ENCODE measurements around the gene HDAC9.

The HDAC9 gene

GRCh38 chr7:18976715-18977471, 481.3 kb downstream of the HDAC9 start:
- no peak overlapping the region for H3K4me3 ChIP-seq (ENCODE audit: low read depth, low read length)
- ChIA-PET POLR2A (no interaction called here), CTCF (no interaction called here)
- no peaks in the 10 kb centered on the region; the same call in 1 of the 2 replicates for H3K4me1 ChIP-seq (ENCODE audit: control insufficient read depth, insufficient read depth, low read length)
- H3K36me3 ChIP-seq (ENCODE audit: control insufficient read depth in 2 of 2, insufficient read depth in 1 of 2, low read length in 2 of 2), result no peaks in the 10 kb centered on the region
- H3K9me3 ChIP-seq (ENCODE audit: control insufficient read depth, insufficient read depth, low read depth, low read length), result no peaks in the 10 kb centered on the region
- TF ChIP-seq TRIM28 (IDR thresholded peaks at IDR 0.05; ENCODE audit: borderline replicate concordance, low read length) (no peak), ZNF404 (tag by site-specific recombination; IDR thresholded peaks at IDR 0.05) (no peak), ZNF555 (tag by site-specific recombination; conservative IDR thresholded peaks at IDR 0.05) (no peak), IKZF3 (tag by site-specific recombination; IDR thresholded peaks at IDR 0.05) (no peak), ZNF398 (tag by site-specific recombination; IDR thresholded peaks at IDR 0.05) (no peak), ZNF426 (tag by site-specific recombination; IDR thresholded peaks at IDR 0.05) (no peak), KLF8 (tag by site-specific recombination; IDR thresholded peaks at IDR 0.05) (no peak), ZNF600 (tag by site-specific recombination; IDR thresholded peaks at IDR 0.05) (no peak), ZBTB17 (tag by site-specific recombination; IDR thresholded peaks at IDR 0.05) (no peak), REPIN1 (tag by site-specific recombination; IDR thresholded peaks at IDR 0.05; ENCODE audit: low read depth) (no peak), ZNF175 (tag by site-specific recombination; IDR thresholded peaks at IDR 0.05) (no peak), ZNF501 (tag by site-specific recombination; IDR thresholded peaks at IDR 0.05) (no peak), ZSCAN30 (tag by site-specific recombination; IDR thresholded peaks at IDR 0.05) (no peak), ZNF704 (tag by site-specific recombination; IDR thresholded peaks at IDR 0.05) (no peak), ZEB2 (tag by site-specific recombination; IDR thresholded peaks at IDR 0.05) (no peak)
- TF ChIP-seq, protein P1, sequence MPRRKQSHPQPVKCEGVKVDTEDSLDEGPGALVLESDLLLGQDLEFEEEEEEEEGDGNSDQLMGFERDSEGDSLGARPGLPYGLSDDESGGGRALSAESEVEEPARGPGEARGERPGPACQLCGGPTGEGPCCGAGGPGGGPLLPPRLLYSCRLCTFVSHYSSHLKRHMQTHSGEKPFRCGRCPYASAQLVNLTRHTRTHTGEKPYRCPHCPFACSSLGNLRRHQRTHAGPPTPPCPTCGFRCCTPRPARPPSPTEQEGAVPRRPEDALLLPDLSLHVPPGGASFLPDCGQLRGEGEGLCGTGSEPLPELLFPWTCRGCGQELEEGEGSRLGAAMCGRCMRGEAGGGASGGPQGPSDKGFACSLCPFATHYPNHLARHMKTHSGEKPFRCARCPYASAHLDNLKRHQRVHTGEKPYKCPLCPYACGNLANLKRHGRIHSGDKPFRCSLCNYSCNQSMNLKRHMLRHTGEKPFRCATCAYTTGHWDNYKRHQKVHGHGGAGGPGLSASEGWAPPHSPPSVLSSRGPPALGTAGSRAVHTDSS (tag by site-specific recombination; IDR thresholded peaks at IDR 0.05), result no peak
- TF ChIP-seq, protein P2, sequence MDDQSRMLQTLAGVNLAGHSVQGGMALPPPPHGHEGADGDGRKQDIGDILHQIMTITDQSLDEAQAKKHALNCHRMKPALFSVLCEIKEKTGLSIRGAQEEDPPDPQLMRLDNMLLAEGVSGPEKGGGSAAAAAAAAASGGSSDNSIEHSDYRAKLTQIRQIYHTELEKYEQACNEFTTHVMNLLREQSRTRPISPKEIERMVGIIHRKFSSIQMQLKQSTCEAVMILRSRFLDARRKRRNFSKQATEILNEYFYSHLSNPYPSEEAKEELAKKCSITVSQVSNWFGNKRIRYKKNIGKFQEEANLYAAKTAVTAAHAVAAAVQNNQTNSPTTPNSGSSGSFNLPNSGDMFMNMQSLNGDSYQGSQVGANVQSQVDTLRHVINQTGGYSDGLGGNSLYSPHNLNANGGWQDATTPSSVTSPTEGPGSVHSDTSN (CRISPR knock-in tag; IDR thresholded peaks at IDR 0.05), result no peak
- H3K27ac ChIP-seq (ENCODE audit: extremely low read depth, low read depth, low read length), result no peak overlapping the region

DNA sequence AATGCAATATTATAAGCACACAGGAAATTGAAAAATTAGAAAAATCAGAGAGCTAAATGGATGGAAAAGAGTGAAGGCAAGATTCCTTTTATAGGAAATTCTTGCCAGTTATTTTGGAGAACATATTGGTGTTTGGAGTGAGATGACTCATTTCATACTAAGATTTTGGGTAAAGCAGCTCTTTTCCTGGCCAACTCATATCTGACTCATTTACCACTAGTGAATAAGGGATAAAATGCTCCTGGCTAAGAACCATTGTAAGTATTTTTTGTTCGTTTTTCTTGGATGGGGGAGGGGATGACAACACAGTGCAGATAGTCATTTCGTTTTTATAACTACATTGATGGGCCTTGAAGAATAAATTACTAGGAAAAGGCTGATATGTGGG, 482.6 kb downstream of the HDAC9 start:
- no peaks in the 10 kb centered on the region for H3K36me3 ChIP-seq (ENCODE audit: control insufficient read depth in 2 of 2, insufficient read depth in 1 of 2, low read length in 2 of 2)
- H3K9me3 ChIP-seq (ENCODE audit: control insufficient read depth, insufficient read depth, low read depth, low read length), result no peaks in the 10 kb centered on the region
- no peaks in the 10 kb centered on the region; the same call in 1 of the 2 replicates for H3K4me1 ChIP-seq (ENCODE audit: control insufficient read depth, insufficient read depth, low read length)
- POLR2A ChIA-PET, result no interaction called here
- no peak overlapping the region for H3K27ac ChIP-seq (ENCODE audit: extremely low read depth, low read depth, low read length)
- no peak overlapping the region for H3K4me3 ChIP-seq (ENCODE audit: low read depth, low read length)
- CTCF ChIA-PET, result interaction anchor here (0.7 kb wide), 1 partner anchor 41 kb away, joined by 3 read pairs; no protein-coding TSS in a partner anchor
- TF ChIP-seq OSR2 (tag by site-specific recombination; IDR thresholded peaks at IDR 0.05) (no peak), KLF7 (tag by site-specific recombination; IDR thresholded peaks at IDR 0.05; ENCODE audit: borderline replicate concordance) (no peak), ZNF837 (tag by site-specific recombination; IDR thresholded peaks at IDR 0.05) (no peak), SCRT1 (tag by site-specific recombination; IDR thresholded peaks at IDR 0.05; ENCODE audit: borderline replicate concordance) (no peak), GFI1B (tag by site-specific recombination; IDR thresholded peaks at IDR 0.05) (no peak)
- TF ChIP-seq, protein P3, sequence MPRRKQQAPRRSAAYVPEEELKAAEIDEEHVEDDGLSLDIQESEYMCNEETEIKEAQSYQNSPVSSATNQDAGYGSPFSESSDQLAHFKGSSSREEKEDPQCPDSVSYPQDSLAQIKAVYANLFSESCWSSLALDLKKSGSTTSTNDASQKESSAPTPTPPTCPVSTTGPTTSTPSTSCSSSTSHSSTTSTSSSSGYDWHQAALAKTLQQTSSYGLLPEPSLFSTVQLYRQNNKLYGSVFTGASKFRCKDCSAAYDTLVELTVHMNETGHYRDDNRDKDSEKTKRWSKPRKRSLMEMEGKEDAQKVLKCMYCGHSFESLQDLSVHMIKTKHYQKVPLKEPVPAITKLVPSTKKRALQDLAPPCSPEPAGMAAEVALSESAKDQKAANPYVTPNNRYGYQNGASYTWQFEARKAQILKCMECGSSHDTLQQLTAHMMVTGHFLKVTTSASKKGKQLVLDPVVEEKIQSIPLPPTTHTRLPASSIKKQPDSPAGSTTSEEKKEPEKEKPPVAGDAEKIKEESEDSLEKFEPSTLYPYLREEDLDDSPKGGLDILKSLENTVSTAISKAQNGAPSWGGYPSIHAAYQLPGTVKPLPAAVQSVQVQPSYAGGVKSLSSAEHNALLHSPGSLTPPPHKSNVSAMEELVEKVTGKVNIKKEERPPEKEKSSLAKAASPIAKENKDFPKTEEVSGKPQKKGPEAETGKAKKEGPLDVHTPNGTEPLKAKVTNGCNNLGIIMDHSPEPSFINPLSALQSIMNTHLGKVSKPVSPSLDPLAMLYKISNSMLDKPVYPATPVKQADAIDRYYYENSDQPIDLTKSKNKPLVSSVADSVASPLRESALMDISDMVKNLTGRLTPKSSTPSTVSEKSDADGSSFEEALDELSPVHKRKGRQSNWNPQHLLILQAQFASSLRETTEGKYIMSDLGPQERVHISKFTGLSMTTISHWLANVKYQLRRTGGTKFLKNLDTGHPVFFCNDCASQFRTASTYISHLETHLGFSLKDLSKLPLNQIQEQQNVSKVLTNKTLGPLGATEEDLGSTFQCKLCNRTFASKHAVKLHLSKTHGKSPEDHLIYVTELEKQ (tag by site-specific recombination; IDR thresholded peaks at IDR 0.05; ENCODE audit: borderline replicate concordance), result no peak
- TF ChIP-seq, protein P4, sequence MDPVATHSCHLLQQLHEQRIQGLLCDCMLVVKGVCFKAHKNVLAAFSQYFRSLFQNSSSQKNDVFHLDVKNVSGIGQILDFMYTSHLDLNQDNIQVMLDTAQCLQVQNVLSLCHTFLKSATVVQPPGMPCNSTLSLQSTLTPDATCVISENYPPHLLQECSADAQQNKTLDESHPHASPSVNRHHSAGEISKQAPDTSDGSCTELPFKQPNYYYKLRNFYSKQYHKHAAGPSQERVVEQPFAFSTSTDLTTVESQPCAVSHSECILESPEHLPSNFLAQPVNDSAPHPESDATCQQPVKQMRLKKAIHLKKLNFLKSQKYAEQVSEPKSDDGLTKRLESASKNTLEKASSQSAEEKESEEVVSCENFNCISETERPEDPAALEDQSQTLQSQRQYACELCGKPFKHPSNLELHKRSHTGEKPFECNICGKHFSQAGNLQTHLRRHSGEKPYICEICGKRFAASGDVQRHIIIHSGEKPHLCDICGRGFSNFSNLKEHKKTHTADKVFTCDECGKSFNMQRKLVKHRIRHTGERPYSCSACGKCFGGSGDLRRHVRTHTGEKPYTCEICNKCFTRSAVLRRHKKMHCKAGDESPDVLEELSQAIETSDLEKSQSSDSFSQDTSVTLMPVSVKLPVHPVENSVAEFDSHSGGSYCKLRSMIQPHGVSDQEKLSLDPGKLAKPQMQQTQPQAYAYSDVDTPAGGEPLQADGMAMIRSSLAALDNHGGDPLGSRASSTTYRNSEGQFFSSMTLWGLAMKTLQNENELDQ (tag by site-specific recombination; IDR thresholded peaks at IDR 0.05; ENCODE audit: low read depth), result no peak
